ENCODE results near the gene IL5. TPM values are rescaled to one million over a fixed set of nuclear protein-coding genes. Genes with fewer than 3 reads are reported as not detected.
"Not testable (repeated sequence)": the region's sequence is repeated elsewhere in the genome, so short reads cannot be mapped to it uniquely, and the experiment has no call there.

The IL5 gene
- total RNA-seq, 1 donor from 2014 or later, result not detected

GRCh38 chr5:132528021-132528420 is 15.3 kb downstream of the IL5 start:
- no peak for DNase-seq (ENCODE audit: extremely low spot score, unreplicated experiment)
- no peak for TF ChIP-seq CTCF (conservative IDR thresholded peaks at IDR 0.05)
- Mint-ChIP-seq H3K4me3 (no peak overlapping the region), H3K9me3 (no peaks in the 10 kb centered on the region), H3K27me3 (peaks cover 30% of the 10 kb centered on the region), H3K36me3 (no peaks in the 10 kb centered on the region), H3K27ac (no peak overlapping the region), H3K4me1 (ENCODE audit: unreplicated experiment) (peaks cover 5% of the 10 kb centered on the region)

- Mint-ChIP-seq H3K27ac (no peak overlapping the region), H3K4me1 (ENCODE audit: unreplicated experiment) (peaks cover 5% of the 10 kb centered on the region), H3K27me3 (peaks cover 23% of the 10 kb centered on the region), H3K36me3 (no peaks in the 10 kb centered on the region), H3K4me3 (peak overlapping the region; percentile 70), H3K9me3 (no peaks in the 10 kb centered on the region)
- DNase-seq (ENCODE audit: extremely low spot score, unreplicated experiment), result no peak
- TF ChIP-seq CTCF (conservative IDR thresholded peaks at IDR 0.05), result no peak
Measured at GRCh38 chr5:132526974-132527564, 16.3 kb downstream of the IL5 start.

- H3K9me3 Mint-ChIP-seq, result no peaks in the 10 kb centered on the region
- DNase-seq (ENCODE audit: extremely low spot score, unreplicated experiment), result no peak
- peak; percentile 93 for TF ChIP-seq CTCF (conservative IDR thresholded peaks at IDR 0.05)
- peak overlapping the region; percentile 70 for H3K4me3 Mint-ChIP-seq
- no peak overlapping the region for H3K27ac Mint-ChIP-seq
- H3K36me3 Mint-ChIP-seq, result no peaks in the 10 kb centered on the region
- H3K4me1 Mint-ChIP-seq (ENCODE audit: unreplicated experiment), result peaks cover 5% of the 10 kb centered on the region
- peaks cover 17% of the 10 kb centered on the region for H3K27me3 Mint-ChIP-seq
Measured at GRCh38 chr5:132526290-132526973, 16.9 kb downstream of the IL5 start.

- Mint-ChIP-seq H3K27ac (no peak overlapping the region), H3K36me3 (no peaks in the 10 kb centered on the region), H3K27me3 (peaks cover 11% of the 10 kb centered on the region), H3K4me3 (no peak overlapping the region), H3K9me3 (no peaks in the 10 kb centered on the region), H3K4me1 (ENCODE audit: unreplicated experiment) (peaks cover 5% of the 10 kb centered on the region)
- no peak for TF ChIP-seq CTCF (conservative IDR thresholded peaks at IDR 0.05)
- no peak for DNase-seq (ENCODE audit: extremely low spot score, unreplicated experiment)
Measured at GRCh38 chr5:132525299-132525724, 18.0 kb downstream of the IL5 start.

- H3K36me3 Mint-ChIP-seq; H3K4me1 Mint-ChIP-seq (ENCODE audit: unreplicated experiment); H3K4me3 Mint-ChIP-seq; H3K27ac Mint-ChIP-seq; H3K9me3 Mint-ChIP-seq; DNase-seq (ENCODE audit: extremely low spot score, unreplicated experiment): not testable (repeated sequence)
- H3K27me3 Mint-ChIP-seq, result peaks cover 11% of the 10 kb centered on the region
Measured at GRCh38 chr5:132524877-132525276, 18.4 kb downstream of the IL5 start.

GRCh38 chr5:132522067-132522466 is 21.3 kb downstream of the IL5 start:
- H3K27ac Mint-ChIP-seq; H3K4me3 Mint-ChIP-seq; H3K4me1 Mint-ChIP-seq (ENCODE audit: unreplicated experiment); H3K36me3 Mint-ChIP-seq; H3K9me3 Mint-ChIP-seq; DNase-seq (ENCODE audit: extremely low spot score, unreplicated experiment): not testable (repeated sequence)
- peaks cover 11% of the 10 kb centered on the region for H3K27me3 Mint-ChIP-seq

- not testable (repeated sequence) for H3K4me3 Mint-ChIP-seq; H3K27ac Mint-ChIP-seq; H3K4me1 Mint-ChIP-seq (ENCODE audit: unreplicated experiment); H3K27me3 Mint-ChIP-seq; H3K9me3 Mint-ChIP-seq; H3K36me3 Mint-ChIP-seq; DNase-seq (ENCODE audit: extremely low spot score, unreplicated experiment)
Measured at GRCh38 chr5:132513618-132514336, 29.5 kb downstream of the IL5 start.

Measured in type B pancreatic cell (in vitro differentiated cells).